Measurements from ENCODE around the gene SDCCAG8. TPM values are rescaled to one million over a fixed set of nuclear protein-coding genes. Genes with fewer than 3 reads are reported as not detected.

The SDCCAG8 gene
- total RNA-seq, 1 donor from 2014 or later: 21.4 TPM

GRCh38 chr1:243462929-243463697 lies 207.3 kb downstream of the SDCCAG8 start:
- no peaks in the 10 kb centered on the region for H3K9me3 ChIP-seq (replicated peaks)
- no peak overlapping the region for H3K27ac ChIP-seq (replicated peaks)

GRCh38 chr1:243465081-243465480 lies 209.2 kb downstream of the SDCCAG8 start:
- DNase-seq: no peak
- H3K9me3 ChIP-seq (replicated peaks): no peaks in the 10 kb centered on the region
- H3K27ac ChIP-seq (replicated peaks): no peak overlapping the region
- no peaks in the 10 kb centered on the region for H3K27me3 ChIP-seq (ENCODE audit: low read depth)
- no peak overlapping the region for H3K4me3 ChIP-seq
- intact Hi-C loops (cut with micrococcal nuclease): no loop called here
- no peaks in the 10 kb centered on the region for H3K36me3 ChIP-seq
- no peak for TF ChIP-seq CTCF (IDR thresholded peaks at IDR 0.05; ENCODE audit: borderline replicate concordance)
- peaks cover 8% of the 10 kb centered on the region for H3K4me1 ChIP-seq

More at GRCh38 chr1:243462929-243463697, 207.3 kb downstream of the SDCCAG8 start:
- Histone ChIP-seq H3K4me1 (peaks cover 8% of the 10 kb centered on the region), H3K4me3 (no peak overlapping the region), H3K36me3 (no peaks in the 10 kb centered on the region), H3K27me3 (ENCODE audit: low read depth) (no peaks in the 10 kb centered on the region)
- TF ChIP-seq CTCF (IDR thresholded peaks at IDR 0.05; ENCODE audit: borderline replicate concordance): no peak
- intact Hi-C loops (cut with micrococcal nuclease): no loop called here
- no peak for DNase-seq

GRCh38 chr1:243465738-243466137 lies 209.9 kb downstream of the SDCCAG8 start:
- TF ChIP-seq CTCF (IDR thresholded peaks at IDR 0.05; ENCODE audit: borderline replicate concordance): no peak
- Histone ChIP-seq H3K27me3 (ENCODE audit: low read depth) (no peaks in the 10 kb centered on the region), H3K4me1 (peaks cover 8% of the 10 kb centered on the region), H3K4me3 (no peak overlapping the region), H3K36me3 (no peaks in the 10 kb centered on the region), H3K9me3 (replicated peaks) (no peaks in the 10 kb centered on the region), H3K27ac (replicated peaks) (no peak overlapping the region)
- intact Hi-C loops (cut with micrococcal nuclease): no loop called here
- no peak for DNase-seq

- H3K27ac ChIP-seq (replicated peaks): no peak overlapping the region
- intact Hi-C loops (cut with micrococcal nuclease): no loop called here
- no peak overlapping the region for H3K4me3 ChIP-seq
- no peak for DNase-seq
- peaks cover 17% of the 10 kb centered on the region for H3K4me1 ChIP-seq
- H3K27me3 ChIP-seq (ENCODE audit: low read depth): no peaks in the 10 kb centered on the region
- no peaks in the 10 kb centered on the region for H3K36me3 ChIP-seq
- TF ChIP-seq CTCF (IDR thresholded peaks at IDR 0.05; ENCODE audit: borderline replicate concordance): no peak
- no peaks in the 10 kb centered on the region for H3K9me3 ChIP-seq (replicated peaks)
Measured at GRCh38 chr1:243469497-243469896, 213.7 kb downstream of the SDCCAG8 start.

GRCh38 chr1:243470502-243470901 lies 214.7 kb downstream of the SDCCAG8 start:
- H3K4me3 ChIP-seq: no peak overlapping the region
- H3K4me1 ChIP-seq: peaks cover 17% of the 10 kb centered on the region
- H3K27me3 ChIP-seq (ENCODE audit: low read depth): no peaks in the 10 kb centered on the region
- H3K36me3 ChIP-seq: no peaks in the 10 kb centered on the region
- no peaks in the 10 kb centered on the region for H3K9me3 ChIP-seq (replicated peaks)
- TF ChIP-seq CTCF (IDR thresholded peaks at IDR 0.05; ENCODE audit: borderline replicate concordance): no peak
- intact Hi-C loops (cut with micrococcal nuclease): no loop called here
- H3K27ac ChIP-seq (replicated peaks): no peak overlapping the region
- no peak for DNase-seq
